K562 (cell line): ENCODE data around the gene RUNDC1. TPM values are rescaled to one million over a fixed set of nuclear protein-coding genes. Genes with fewer than 3 reads are reported as not detected.

Source experiments
- ATAC-seq: fragments of 200-7000 bp; cut with Tn5 transposase; 3 replicates; pipeline ENCODE4 v1.9.1; 2020; ENCODE audit warnings: moderate library complexity
- BruUV-seq: library from RNA; stranded (reverse); fragments of 400-500 nt; replicated peaks from 2 replicates; lab custom pipeline; 2021; lab: Mats Ljungman, UMichigan
- CTCF ChIA-PET: fragments of 300-600 bp; formaldehyde crosslinking; extraction: SDS; loops from one replicate; lab custom pipeline; 2021; ENCODE audit warnings: low intra/inter-chr PET ratio; lab: Yijun Ruan, JAX
- POLR2A ChIA-PET: fragments of 300-600, 350-650 bp; sonication (Branson Sonifier 250); formaldehyde crosslinking; extraction: SDS; loops from one replicate; lab custom pipeline; 2021; ENCODE audit warnings: antibody characterized with exemption, inconsistent platforms; lab: Yijun Ruan, JAX
- DNase-seq, 4 experiments: peaks; one replicate each; pipeline versions ENCODE4 v3.0.0 to v3.0.0-alpha.2; 2011 to 2018; ENCODE audit warnings: low spot score in 3 of 4, mixed read lengths in 3 of 4; ENCODE audit errors: extremely low read depth in 1 of 4
- FAIRE-seq: peaks from 2 replicates; lab custom pipeline; 2011; peaks lifted over from hg19 to GRCh38; lab: Jason Lieb, UNC
- H2AFZ ChIP-seq: 2 replicates; pipeline ENCODE4 v1.6.0; 2011; ENCODE audit warnings: low read depth, low read length, control low read depth, inconsistent platforms
- H3K27ac ChIP-seq: fragments of 200-600 bp; 3 replicates; pipeline ENCODE4 v1.8.0; 2011; ENCODE audit warnings: low read depth, mild to moderate bottlenecking, control low read depth, inconsistent platforms, low read length, moderate library complexity, mixed read lengths; ENCODE audit errors: extremely low read depth
- H3K27me3 ChIP-seq, 2 experiments: fragments of 300-600 bp in 1 of 2; 2 replicates in 1 of 2; 3 replicates in 1 of 2; pipeline versions ENCODE4 v1.6.0 to v1.8.0; 2011; ENCODE audit warnings: inconsistent platforms in 2 of 2, low read length in 2 of 2, mild to moderate bottlenecking in 1 of 2, mixed read lengths in 1 of 2, moderate library complexity in 1 of 2; ENCODE audit not compliant: control insufficient read depth in 2 of 2, insufficient read depth in 2 of 2
- H3K36me3 ChIP-seq: fragments of 300-600 bp; 3 replicates; pipeline ENCODE4 v1.8.0; 2011; ENCODE audit warnings: mild to moderate bottlenecking, low read length, inconsistent platforms; ENCODE audit not compliant: control insufficient read depth, insufficient read depth
- H3K4me1 ChIP-seq, 2 experiments: fragments of 200-600 bp in 1 of 2; replicated peaks in 1 of 2; 2 replicates in 1 of 2; 3 replicates in 1 of 2; pipeline versions ENCODE4 v1.5.1 to v1.8.0; 2011; ENCODE audit warnings: inconsistent platforms in 2 of 2, low read length in 2 of 2, mild to moderate bottlenecking in 1 of 2, mixed read lengths in 1 of 2, moderate library complexity in 1 of 2; ENCODE audit not compliant: control insufficient read depth in 2 of 2, insufficient read depth in 2 of 2
- H3K4me2 ChIP-seq: 2 replicates; pipeline ENCODE4 v1.6.1; 2011; ENCODE audit warnings: low read length, control low read depth, inconsistent platforms, mixed read lengths; ENCODE audit not compliant: insufficient read depth
- H3K4me3 ChIP-seq: fragments of 200-600 bp; sonication (generic), shearing (Covaris generic); 2 replicates; pipeline ENCODE4 v1.5.1; 2016; ENCODE audit warnings: control low read depth, inconsistent platforms
- H3K79me2 ChIP-seq: fragments of 200-600 bp; 3 replicates; pipeline ENCODE4 v1.8.0; 2011; ENCODE audit warnings: low read length, inconsistent platforms; ENCODE audit not compliant: control insufficient read depth, insufficient read depth
- H3K9ac ChIP-seq, 2 experiments: 2 replicates each; pipeline versions ENCODE4 v1.6.0 to v1.6.1; 2011; ENCODE audit warnings: low read depth in 2 of 2, low read length in 2 of 2, control low read depth in 1 of 2, inconsistent platforms in 1 of 2, mild to moderate bottlenecking in 1 of 2, mixed read lengths in 1 of 2; ENCODE audit not compliant: insufficient read depth in 1 of 2
- H3K9me1 ChIP-seq: one replicate; pipeline ENCODE4 v1.6.0; 2011; ENCODE audit warnings: inconsistent platforms, mild to moderate bottlenecking, low read length, moderate library complexity; ENCODE audit not compliant: control insufficient read depth, insufficient read depth
- H3K9me3 ChIP-seq: replicated peaks from 2 replicates; pipeline ENCODE4 v1.5.1; 2011; ENCODE audit warnings: low read depth, low read length, inconsistent platforms; ENCODE audit not compliant: control insufficient read depth, insufficient read depth
- H4K20me1 ChIP-seq: replicated peaks from 2 replicates; pipeline ENCODE4 v1.6.1; 2011; ENCODE audit warnings: low read length, inconsistent platforms, mixed read lengths; ENCODE audit not compliant: control insufficient read depth, insufficient read depth
- CEBPB ChIP-seq: fragments of 450-650 bp; IDR thresholded peaks from 2 replicates; pipeline ENCODE4 v1.6.1; 2016; ENCODE audit warnings: missing genetic modification characterization, missing compliant biosample characterization
- CEBPG ChIP-seq, 3 experiments: fragments of 200-800 bp in 1 of 3; sonication (Bioruptor generic) in 1 of 3; sonication (generic) in 1 of 3; formaldehyde crosslinking in 1 of 3; IDR thresholded peaks in 2 of 3; conservative IDR thresholded peaks in 1 of 3; 2 replicates each; pipeline versions ENCODE4 v1.6.1 to v1.8.0; 2016 to 2022; ENCODE audit warnings: missing compliant biosample characterization in 2 of 3, missing genetic modification characterization in 2 of 3, mild to moderate bottlenecking in 1 of 3, missing genetic modification reagents in 1 of 3
- SOX6 ChIP-seq: fragments of 450-650 bp; IDR thresholded peaks from 2 replicates; pipeline ENCODE4 v1.6.1; 2014; ENCODE audit warnings: mild to moderate bottlenecking
- ZBTB12 ChIP-seq: fragments of 250-450 bp; sonication (Bioruptor Pico); IDR thresholded peaks from 2 replicates; pipeline ENCODE4 v1.4.0; 2020
- WGBS: fragments of 100-300 bp; shearing (Covaris generic); methylation state at CpG from one replicate; pipeline ENCODE4 v1.1.6; 2016; ENCODE audit warnings: low coverage, mixed read lengths; ENCODE audit not compliant: insufficient coverage; ENCODE audit errors: missing lambda C conversion rate; 5-methylcytosine and 5-hydroxymethylcytosine counted together
- in situ Hi-C: fragments of 300-500 bp; cut with MboI; formaldehyde crosslinking; loops from 4 replicates; pipeline ENCODE4 v1.15.0; 2018; ENCODE audit warnings: inconsistent platforms, mixed read lengths
- intact Hi-C: fragments of 100-400 bp; cut with micrococcal nuclease; formaldehyde crosslinking; loops from 2 replicates; pipeline ENCODE4 v1.14.2; 2022
- polyA plus RNA-seq, 8 experiments: library from polyadenylated mRNA; depleted of rRNA in 4 of 8; stranded (reverse) in 5 of 8; unstranded in 3 of 8; fragments of >200 nt; fragmentation: Nextera tagmentation in 2 of 8; fragmentation: Illumina TruSeq in 1 of 8; extraction: Ambion mirVana in 2 of 8; extraction: Trizol in 1 of 8; gene quantifications; 2 replicates each; pipeline versions ENCODE4 v1.2.1 to v1.2.3, GENCODE V29; 2011 to 2014; ENCODE audit warnings: inconsistent platforms in 1 of 8, missing spikeins in 1 of 8
- total RNA-seq, 7 experiments: library from RNA; depleted of rRNA in 6 of 7; stranded (reverse); fragments of >200 nt in 6 of 7; fragmentation: Illumina TruSeq in 2 of 7; extraction: Trizol in 2 of 7; gene quantifications; 2 replicates each; pipeline versions ENCODE4 v1.2.1 to v1.2.3, GENCODE V29; 2011 to 2021; ENCODE audit warnings: low replicate concordance in 1 of 7
- TF ChIP-seq, protein P1 (sequence below), 2 experiments: IDR thresholded peaks; 2 replicates each; pipeline ENCODE4 v1.6.1; 2011; ENCODE audit warnings: borderline replicate concordance in 1 of 2, control low read depth in 1 of 2, low read depth in 1 of 2, low read length in 1 of 2, mild to moderate bottlenecking in 1 of 2, mixed read lengths in 1 of 2, moderate library complexity in 1 of 2; ENCODE audit not compliant: insufficient read depth in 1 of 2, insufficient read length in 1 of 2, poor library complexity in 1 of 2, severe bottlenecking in 1 of 2; ENCODE audit errors: extremely low read depth in 1 of 2

Gene RUNDC1
- total and polyA plus RNA-seq, 9 of the 15 experiments (the other 6 are each of a cell fraction or from before 2014, with no cell fraction given): 3.4 to 12.6 (median 9.4) TPM

DNA sequence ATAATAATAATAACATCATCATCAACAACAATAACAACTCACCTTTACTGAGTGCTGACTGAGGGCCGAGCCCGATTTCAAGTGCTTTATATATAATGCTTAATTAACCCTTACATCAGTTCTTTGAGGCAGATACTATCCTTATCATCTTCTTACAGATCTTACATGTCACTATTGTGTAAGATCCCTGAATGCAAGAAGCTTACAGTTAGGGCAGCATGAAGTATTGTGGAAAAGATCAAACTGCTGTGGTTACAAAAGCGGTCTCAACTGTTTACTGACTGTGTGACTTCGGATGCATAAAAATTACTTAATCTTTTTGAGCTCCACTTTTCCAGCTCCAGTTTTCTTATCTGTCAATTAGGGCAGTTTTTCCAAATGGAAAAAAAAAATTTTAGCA is 38.6 kb downstream of the RUNDC1 start:
- H3K9me3 ChIP-seq: no peaks in the 10 kb centered on the region
- ATAC-seq (no peak), FAIRE-seq (no peak), DNase-seq (no peak)
- peak overlapping the region in 1 of 2 experiments; percentile 30; a peak in 1 of 4 replicates for H3K9ac ChIP-seq
- H3K4me3 ChIP-seq: no peak overlapping the region
- TF ChIP-seq ZBTB12 (CRISPR knock-in tag) (no peak), SOX6 (peak; percentile 32; the same call in 1 of the 2 replicates), CEBPB (tag) (peak; percentile 87), CEBPG (CRISPR knock-in tag; IDR thresholded peaks at IDR 0.05) (no peak), CEBPG (tag; conservative IDR thresholded peaks at IDR 0.05 in 1 of 2, IDR thresholded peaks at IDR 0.05 in 1 of 2) (peak; percentile 42 to 68; a peak in 3 of 4 replicates)
- TF ChIP-seq, protein P1, sequence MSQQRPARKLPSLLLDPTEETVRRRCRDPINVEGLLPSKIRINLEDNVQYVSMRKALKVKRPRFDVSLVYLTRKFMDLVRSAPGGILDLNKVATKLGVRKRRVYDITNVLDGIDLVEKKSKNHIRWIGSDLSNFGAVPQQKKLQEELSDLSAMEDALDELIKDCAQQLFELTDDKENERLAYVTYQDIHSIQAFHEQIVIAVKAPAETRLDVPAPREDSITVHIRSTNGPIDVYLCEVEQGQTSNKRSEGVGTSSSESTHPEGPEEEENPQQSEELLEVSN (IDR thresholded peaks at IDR 0.05; ENCODE audit: borderline replicate concordance in 1 of 2, extremely low read depth in 1 of 2, insufficient read depth in 1 of 2, insufficient read length in 1 of 2, low read depth in 1 of 2, low read length in 1 of 2, poor library complexity in 1 of 2, severe bottlenecking in 1 of 2): no peak
- no TSS peak for BruUV-seq
- peaks cover 34 to 53% of the 10 kb centered on the region in 2 experiments for H3K4me1 ChIP-seq
- peaks cover 49% of the 10 kb centered on the region; the same call in 2 of the 3 replicates for H3K36me3 ChIP-seq
- peaks cover 10% of the 10 kb centered on the region for H3K9me1 ChIP-seq
- intact Hi-C loops (no loop called here), in situ Hi-C loops (loop anchor here (10.0 kb wide), 1 partner anchor 296 kb away; no protein-coding TSS in a partner anchor)
- H3K27ac ChIP-seq: peak overlapping the region; percentile 83; the same call in 1 of the 3 replicates
- 16% methylated on average over 4 of the region's 4 CpGs for WGBS
- H3K27me3 ChIP-seq: no peaks in the 10 kb centered on the region
- ChIA-PET POLR2A (interaction anchor here (1.2 to 6.7 kb wide), 4 partner anchors 8 to 297 kb away, joined by 3 to 79 read pairs (median 4); no protein-coding TSS in a partner anchor), CTCF (no interaction called here)
- no peak overlapping the region for H2AFZ ChIP-seq
- peaks cover 40% of the 10 kb centered on the region for H3K79me2 ChIP-seq
- peaks cover 10% of the 10 kb centered on the region; the same call in 1 of the 2 replicates for H4K20me1 ChIP-seq
- H3K4me2 ChIP-seq: peak overlapping the region; percentile 62; the same call in 1 of the 2 replicates
